Left cardiac atrium (tissue), 4 donors: Measurements from ENCODE around the gene RASSF6. TPM values are rescaled to one million over a fixed set of nuclear protein-coding genes. Genes with fewer than 3 reads are reported as not detected.
A peak's percentile ranks its signal among the peaks of the same experiment; 100 is the strongest.
"Not testable (repeated sequence)": the region's sequence is repeated elsewhere in the genome, so short reads cannot be mapped to it uniquely, and the experiment has no call there.

Experiments used
- ATAC-seq, 2 donors: fragments of 200-7000 bp; cut with Tn5 transposase; one replicate each; pipeline ENCODE4 v1.9.1; 2020; ENCODE audit warnings: mild to moderate bottlenecking in 2 of 2, moderate library complexity in 2 of 2
- DNase-seq: peaks from one replicate; pipeline ENCODE4 v3.0.0-alpha.2; 2020
- intact Hi-C, 2 donors: fragments of 100-400 bp; cut with DNase I; formaldehyde crosslinking; loops; one replicate each; pipeline versions ENCODE4 v1.14.1 to v1.15.1; 2022 to 2023
- long read RNA-seq: library from polyadenylated mRNA; unstranded; transcript quantifications from one replicate; pipeline ENCODE4 v2.0.0, GENCODE V29; 2021
- total RNA-seq, 2 donors: library from RNA; stranded (reverse); fragmentation: NEBNext Ultra II Directional; extraction: Animal tissue kit (Norgen Biotek cat#: 25700); gene quantifications; one replicate each; pipeline ENCODE4 v1.2.1, GENCODE V29; 2021
- donor health status: DM: no; HTN: yes; CAD: no.
- donor health status: DM: no; HTN: yes; CAD: no; lungs with severe emphysema.
- donor health status: DM: yes; HTN: yes; CAD: no.
- donor health status: Dilated cardiomyopathy.

The RASSF6 gene
- total RNA-seq, result not detected
- long read RNA-seq, result 0 reads

- ATAC-seq (peak in 1 of 2 donors; percentile 74), DNase-seq (no peak)
- intact Hi-C loops, result no loop called here
Measured at GRCh38 chr4:73620115-73620792, at the start of gene RASSF6. TSS of gene RASSF6 (minus strand) at chr4:73620436. CDS start at chr4:73611795, 8,641 bp downstream.

- DNase-seq (no peak), ATAC-seq (no peak)
- intact Hi-C loops, result no loop called here
Measured at GRCh38 chr4:73669410-73670183, 49.4 kb upstream of the RASSF6 start.

DNA sequence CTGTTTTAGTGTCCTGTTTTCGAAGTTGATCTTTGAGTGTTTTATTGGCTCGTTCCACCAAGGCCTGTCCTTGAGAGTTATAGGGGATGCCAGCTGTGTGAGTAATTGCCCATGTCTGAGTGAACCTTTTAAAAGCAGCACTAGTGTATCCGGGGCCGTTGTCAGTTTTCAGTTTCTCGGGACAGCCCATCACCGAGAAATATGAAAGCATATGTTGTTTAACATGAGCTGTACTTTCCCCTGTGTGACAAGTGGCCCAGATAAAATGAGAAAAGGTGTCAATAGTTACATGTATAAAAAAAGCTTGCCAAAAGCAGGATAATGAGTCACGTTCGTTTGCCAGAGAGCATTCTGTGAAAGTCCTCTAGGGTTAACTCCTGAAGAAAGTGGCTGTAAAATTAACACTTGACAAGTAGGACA, 48.6 kb upstream of the RASSF6 start:
- intact Hi-C loops, result no loop called here
- DNase-seq (no peak), ATAC-seq (no peak)

DNA sequence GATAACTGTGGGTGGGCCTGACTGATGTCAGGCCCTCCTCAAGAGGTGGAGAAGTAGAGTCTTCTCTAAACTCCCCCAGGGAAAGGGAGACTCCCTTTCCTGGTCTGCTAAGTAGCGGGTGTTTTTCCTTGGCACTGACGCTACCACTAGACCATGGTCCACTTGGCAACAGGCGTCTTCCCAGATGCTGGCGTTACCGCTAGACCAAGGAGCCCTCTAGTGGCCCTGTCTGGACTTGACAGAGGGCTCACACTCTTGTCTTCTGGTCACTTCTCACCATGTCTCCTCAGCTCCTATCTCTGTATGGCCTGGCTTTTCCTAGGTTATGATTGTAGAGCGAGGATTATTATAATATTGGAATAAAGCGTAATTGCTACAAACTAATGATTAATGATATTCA, 45.7 kb upstream of the RASSF6 start:
- ATAC-seq, intact Hi-C loops: not testable (repeated sequence)

DNA sequence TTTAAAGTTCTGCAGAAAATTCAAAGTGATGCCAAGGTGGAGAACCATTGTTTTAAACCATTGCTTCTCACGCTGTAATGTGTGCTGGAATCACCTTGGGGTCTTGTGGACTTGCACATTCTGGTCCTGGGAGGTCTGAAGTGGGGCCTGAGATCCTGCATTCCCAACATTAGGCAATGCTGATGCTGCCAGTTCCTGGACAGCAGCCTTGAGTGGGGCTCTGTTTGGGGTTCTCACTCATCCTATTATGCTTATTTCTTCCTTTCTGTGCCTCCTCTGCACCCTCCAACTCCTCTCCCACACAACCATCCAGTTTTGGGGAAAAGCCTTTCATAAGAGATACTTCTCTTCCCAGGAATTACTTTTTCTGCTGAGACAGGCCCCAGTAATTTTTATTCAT, 44.2 kb upstream of the RASSF6 start:
- no peak for DNase-seq
- intact Hi-C loops, result loop anchor here in 1 of 2 donors (5.0 kb wide), 1 partner anchor 258 kb away; no protein-coding TSS in a partner anchor
- no peak for ATAC-seq

More for the DNA sequence above, 45.7 kb upstream of the RASSF6 start:
- not testable (repeated sequence) for DNase-seq

DNA sequence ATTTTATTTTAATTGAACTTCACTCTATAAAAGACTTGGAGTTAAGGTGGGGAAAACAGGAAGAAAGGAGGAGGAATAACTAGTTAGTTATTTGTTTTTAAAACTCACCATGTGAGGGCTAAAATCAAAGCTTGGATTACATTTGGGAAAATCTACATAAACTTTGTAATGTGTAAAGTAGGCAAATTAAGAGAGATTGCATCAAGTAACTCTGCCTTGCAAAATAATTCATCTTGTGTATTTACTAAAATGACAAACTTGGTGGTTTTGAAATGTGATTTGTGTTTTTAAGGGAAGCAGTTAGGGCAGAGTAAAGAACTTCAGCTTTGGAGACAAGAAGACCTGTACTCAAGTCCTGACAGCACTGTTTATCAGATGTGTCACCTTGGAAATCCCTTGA, 43.3 kb upstream of the RASSF6 start:
- intact Hi-C loops, result loop anchor here in 1 of 2 donors (2.0 to 5.0 kb wide), 2 partner anchors 259 to 471 kb away; no protein-coding TSS in a partner anchor

GRCh38 chr4:73662709-73663546, 42.7 kb upstream of the RASSF6 start:
- ATAC-seq, result peak; percentile 34 to 60
- intact Hi-C loops, result loop anchor here in 1 of 2 donors (2.0 to 5.0 kb wide), 2 partner anchors 259 to 472 kb away; no protein-coding TSS in a partner anchor

More for the DNA sequence above, 43.3 kb upstream of the RASSF6 start:
- ATAC-seq, result no peak
- DNase-seq, result no peak

GRCh38 chr4:73661646-73662119, 41.4 kb upstream of the RASSF6 start:
- DNase-seq (no peak), ATAC-seq (no peak)
- intact Hi-C loops, result loop anchor here in 1 of 2 donors (2.0 to 5.0 kb wide), 2 partner anchors 261 to 473 kb away; no protein-coding TSS in a partner anchor

More at GRCh38 chr4:73662709-73663546, 42.7 kb upstream of the RASSF6 start:
- DNase-seq, result no peak

DNA sequence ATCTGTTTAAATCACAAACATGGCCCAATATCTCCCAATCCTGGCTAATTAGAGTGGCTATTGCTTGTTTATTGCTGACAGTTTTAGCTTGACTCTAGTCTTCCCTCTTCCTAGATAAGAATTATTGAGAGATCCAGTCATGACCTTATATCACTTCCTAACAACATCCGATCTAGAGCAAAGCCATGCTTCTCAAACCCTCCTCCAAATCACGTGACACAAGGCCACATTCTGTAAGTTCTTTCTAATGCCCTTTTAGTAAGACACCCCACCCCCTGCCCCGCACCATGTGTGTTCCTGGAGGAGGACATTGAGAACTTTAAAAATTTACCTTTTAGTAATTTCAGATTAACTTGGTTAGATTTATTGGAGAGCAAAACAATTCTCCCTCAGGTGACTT, 40.6 kb upstream of the RASSF6 start:
- DNase-seq (no peak), ATAC-seq (no peak)
- intact Hi-C loops, result loop anchor here in 1 of 2 donors (5.0 kb wide), 1 partner anchor 261 kb away; no protein-coding TSS in a partner anchor

DNA sequence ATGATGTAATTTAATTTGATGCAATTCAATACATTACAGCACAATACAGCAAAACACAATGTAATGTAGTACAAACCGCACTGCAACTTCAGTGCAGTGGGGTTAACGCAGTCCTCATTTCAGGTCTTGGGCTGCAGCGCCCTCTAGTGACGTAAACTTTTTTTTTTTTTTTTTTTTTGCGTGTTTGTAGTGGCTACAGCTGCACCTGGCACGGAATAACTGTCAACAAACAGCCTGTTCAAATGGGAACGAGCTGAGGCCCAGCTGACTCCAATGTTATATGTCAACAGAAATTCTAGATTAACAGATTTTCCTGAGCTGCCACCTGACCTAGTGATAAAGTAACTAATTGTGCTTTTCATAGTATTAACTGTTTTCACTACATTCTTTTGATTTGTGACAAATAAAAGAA, 33.5 kb upstream of the RASSF6 start:
- peak; percentile 74 to 78 for ATAC-seq
- DNase-seq, result no peak
- intact Hi-C loops, result loop anchor here in 1 of 2 donors (5.0 kb wide), 1 partner anchor 341 kb away; no protein-coding TSS in a partner anchor

GRCh38 chr4:73650250-73650649, 30.0 kb upstream of the RASSF6 start:
- ATAC-seq (no peak), DNase-seq (no peak)
- intact Hi-C loops, result loop anchor here in 1 of 2 donors (5.0 kb wide), 1 partner anchor 338 kb away; no protein-coding TSS in a partner anchor

GRCh38 chr4:73648478-73648877, 28.2 kb upstream of the RASSF6 start:
- DNase-seq, result no peak
- ATAC-seq, result no peak
- intact Hi-C loops, result no loop called here

DNA sequence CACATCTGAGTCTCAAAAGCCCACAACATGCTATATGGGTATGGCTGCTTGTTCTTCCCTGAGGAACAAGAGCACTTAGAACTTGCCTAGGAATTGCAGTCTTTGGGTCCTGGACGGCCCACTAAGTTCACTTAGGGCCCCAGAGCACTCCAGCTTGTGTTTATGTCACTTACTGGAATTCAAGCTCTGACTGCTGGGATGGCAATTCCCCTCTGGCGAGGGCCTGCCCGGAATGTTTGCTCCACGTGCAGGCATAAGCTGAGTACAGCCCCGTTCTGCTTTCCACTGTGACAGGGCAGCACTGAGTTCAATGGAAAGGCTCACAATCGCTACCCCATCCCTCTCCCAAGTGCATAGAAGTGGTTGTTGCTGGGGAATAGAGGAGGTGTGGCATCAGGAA, 25.9 kb upstream of the RASSF6 start:
- no peak for ATAC-seq
- intact Hi-C loops, result no loop called here
- DNase-seq, result no peak

DNA sequence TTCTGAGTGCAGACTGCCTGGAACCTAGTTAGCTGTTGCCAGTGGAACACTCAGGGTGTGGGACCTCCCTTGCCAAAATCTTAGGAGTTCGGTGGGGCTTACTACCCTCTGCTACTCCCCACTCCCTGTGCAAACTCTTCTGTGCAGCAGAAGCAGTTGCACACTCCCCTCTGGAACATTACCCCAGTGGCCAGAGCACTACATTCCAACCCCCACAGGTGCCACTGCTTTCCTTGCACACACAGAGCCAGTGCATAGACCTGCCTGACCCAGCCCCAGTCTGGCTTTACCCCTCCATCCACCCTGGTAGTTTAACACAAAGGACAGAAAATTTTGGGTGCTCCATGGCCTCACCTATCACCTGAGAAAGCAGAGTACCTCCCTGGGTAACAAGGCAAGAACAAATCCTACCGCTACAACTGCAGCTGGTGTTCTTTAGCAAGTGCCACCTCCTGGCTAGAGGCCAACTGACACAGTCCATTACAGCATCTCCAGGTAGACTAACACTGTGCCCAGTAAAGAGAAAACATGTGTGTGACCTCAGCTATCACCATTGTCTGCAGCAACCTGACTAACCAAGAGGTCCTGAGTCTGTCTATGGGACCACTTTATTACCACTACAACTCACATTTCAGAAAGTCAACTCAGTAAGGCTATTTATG, 11.5 kb upstream of the RASSF6 start:
- DNase-seq (no peak), ATAC-seq (no peak)
- intact Hi-C loops, result no loop called here

DNA sequence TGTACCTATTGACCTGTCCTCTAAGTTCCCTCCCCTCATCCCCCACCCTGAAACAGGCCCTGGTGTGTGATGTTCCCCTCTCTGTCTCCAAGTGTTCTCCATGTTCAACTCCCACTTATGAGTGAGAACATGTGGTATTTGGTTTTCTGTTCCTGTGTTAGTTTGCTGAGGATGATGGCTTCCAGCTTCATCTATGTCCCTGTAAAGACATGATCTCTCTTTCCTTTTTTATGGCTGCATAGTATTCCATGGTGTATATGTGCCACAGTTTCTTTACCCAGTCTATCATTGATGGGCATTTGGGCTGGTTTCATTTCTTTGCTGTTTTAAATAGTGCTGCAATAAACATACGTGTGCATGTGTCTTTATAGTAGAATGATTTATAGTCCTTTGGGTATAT, 8.6 kb upstream of the RASSF6 start:
- intact Hi-C loops, DNase-seq, ATAC-seq: not testable (repeated sequence)

DNA sequence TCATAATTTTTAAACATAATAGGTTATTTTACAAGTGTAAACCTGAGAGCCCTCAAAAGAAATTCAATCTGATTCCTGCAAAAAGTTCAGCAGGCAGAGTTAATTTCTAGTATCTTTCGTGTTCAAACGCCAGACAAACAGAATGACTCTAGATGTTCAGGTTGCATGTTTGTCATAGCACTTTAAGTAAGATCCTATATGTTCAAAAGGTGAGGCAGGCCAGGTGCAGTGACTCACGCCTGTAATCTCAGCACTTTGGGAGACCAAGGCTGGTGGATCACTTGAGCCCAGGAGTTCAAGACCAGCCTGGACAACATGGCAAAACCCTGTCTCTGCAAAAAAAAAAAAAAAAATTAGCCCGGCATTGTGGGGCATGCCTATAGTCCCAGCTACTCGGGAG, 1.1 kb upstream of the RASSF6 start:
- ATAC-seq (no peak), DNase-seq (no peak)
- intact Hi-C loops, result no loop called here

GRCh38 chr4:73619346-73619745, 890 bp downstream of the RASSF6 start:
- DNase-seq (no peak), ATAC-seq (no peak)
- intact Hi-C loops, result no loop called here

GRCh38 chr4:73617256-73617655, 3.0 kb downstream of the RASSF6 start:
- ATAC-seq (no peak), DNase-seq (no peak)
- intact Hi-C loops, result no loop called here
